ENCODE data around the gene ZIK1.

The ZIK1 gene

DNA sequence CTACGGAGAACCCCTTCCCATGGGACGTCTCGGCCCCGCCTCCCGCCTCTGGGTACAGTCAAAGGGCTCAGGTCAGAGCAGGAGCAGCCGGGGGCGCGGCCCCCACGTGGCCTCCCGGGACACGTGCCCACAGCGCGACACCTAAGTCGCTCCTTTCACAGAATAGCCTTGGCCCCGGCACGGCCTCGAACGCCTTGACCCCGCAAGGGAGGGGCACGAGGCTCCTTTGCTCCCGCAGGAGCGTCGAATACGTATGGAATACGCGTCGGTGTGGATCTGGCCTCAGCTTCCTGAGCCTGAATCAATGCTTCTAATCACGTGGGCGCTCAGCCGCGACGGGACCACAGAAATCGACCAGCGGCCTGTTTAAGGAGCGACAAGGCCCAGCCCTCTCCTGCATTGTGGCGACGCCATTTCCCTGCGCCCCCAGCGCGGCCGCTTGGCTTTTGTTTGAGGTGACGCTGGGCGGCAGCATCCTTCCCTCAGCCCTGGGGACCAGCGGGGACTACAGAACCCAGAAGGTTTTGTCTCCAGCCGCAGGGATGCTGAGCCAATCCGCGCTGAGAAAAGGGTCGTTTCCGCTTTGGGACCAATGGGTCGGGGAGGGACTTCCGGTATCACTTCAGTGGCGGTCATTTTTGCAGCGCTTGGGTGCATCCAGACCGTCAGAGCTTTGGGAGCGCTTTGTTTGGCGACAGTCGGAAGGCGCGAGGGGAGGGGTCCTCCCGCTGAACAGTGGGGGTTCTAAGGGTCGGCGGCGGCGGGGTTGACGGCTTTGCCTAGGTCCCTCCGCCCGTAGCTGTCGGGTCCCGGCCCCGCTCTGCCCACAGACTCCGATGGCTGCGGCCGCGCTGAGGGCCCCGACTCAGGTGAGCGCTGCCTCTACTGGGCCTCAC, at the start of gene ZIK1:
Gene ZIK1 (plus strand): TSS at position 625 of the 896 bp plus-strand sequence. CDS start 212 bp downstream, at position 837.
- TF ChIP-seq, protein P1, sequence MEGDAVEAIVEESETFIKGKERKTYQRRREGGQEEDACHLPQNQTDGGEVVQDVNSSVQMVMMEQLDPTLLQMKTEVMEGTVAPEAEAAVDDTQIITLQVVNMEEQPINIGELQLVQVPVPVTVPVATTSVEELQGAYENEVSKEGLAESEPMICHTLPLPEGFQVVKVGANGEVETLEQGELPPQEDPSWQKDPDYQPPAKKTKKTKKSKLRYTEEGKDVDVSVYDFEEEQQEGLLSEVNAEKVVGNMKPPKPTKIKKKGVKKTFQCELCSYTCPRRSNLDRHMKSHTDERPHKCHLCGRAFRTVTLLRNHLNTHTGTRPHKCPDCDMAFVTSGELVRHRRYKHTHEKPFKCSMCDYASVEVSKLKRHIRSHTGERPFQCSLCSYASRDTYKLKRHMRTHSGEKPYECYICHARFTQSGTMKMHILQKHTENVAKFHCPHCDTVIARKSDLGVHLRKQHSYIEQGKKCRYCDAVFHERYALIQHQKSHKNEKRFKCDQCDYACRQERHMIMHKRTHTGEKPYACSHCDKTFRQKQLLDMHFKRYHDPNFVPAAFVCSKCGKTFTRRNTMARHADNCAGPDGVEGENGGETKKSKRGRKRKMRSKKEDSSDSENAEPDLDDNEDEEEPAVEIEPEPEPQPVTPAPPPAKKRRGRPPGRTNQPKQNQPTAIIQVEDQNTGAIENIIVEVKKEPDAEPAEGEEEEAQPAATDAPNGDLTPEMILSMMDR (IDR thresholded peaks at IDR 0.05) = no peak; the same call in 1 of the 2 replicates

DNA sequence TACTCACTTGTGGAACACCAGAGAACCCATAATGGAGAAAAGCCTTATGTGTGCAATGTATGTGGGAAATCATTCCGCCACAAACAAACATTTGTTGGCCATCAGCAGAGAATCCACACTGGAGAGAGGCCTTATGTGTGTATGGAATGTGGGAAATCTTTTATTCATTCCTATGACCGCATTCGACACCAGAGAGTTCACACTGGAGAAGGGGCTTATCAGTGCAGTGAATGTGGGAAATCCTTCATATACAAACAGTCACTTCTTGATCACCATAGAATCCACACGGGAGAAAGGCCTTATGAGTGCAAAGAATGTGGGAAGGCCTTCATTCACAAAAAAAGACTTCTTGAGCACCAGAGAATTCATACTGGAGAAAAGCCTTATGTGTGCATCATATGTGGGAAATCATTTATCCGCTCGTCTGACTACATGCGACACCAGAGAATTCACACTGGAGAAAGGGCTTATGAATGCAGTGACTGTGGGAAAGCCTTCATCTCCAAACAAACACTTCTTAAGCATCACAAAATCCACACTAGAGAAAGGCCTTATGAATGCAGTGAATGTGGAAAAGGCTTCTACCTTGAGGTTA, 45.9 kb upstream of the ZIK1 start:
- TF ChIP-seq, protein P1 (IDR thresholded peaks at IDR 0.05) = no peak

GRCh38 chr19:57546513-57546912, 37.4 kb upstream of the ZIK1 start:
- TF ChIP-seq, protein P1 (IDR thresholded peaks at IDR 0.05) = no peak

- TF ChIP-seq, protein P1 (IDR thresholded peaks at IDR 0.05) = no peak
These were observed 31.5 kb upstream of the ZIK1 start for GRCh38 chr19:57552432-57552831.

DNA sequence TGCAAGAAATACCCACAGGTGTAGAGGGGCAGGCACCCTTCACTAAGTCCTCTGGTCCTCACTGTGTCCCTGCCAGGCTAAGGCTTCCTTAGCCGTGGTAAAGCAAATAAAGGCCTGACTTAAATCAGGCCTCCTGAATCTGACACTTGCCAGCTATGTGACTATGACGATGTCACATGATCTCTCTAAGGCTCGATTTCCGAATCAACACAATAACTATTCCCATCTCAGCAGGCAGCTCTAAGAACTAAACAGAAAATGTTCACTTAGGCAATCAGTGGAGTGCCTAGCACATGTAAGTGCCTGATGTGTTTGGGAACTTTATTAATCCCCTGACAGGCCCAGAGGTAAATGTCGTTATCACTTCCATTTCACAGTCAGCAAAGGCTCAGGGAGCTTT, 26.3 kb upstream of the ZIK1 start:
- TF ChIP-seq, protein P1 (IDR thresholded peaks at IDR 0.05) = no peak

DNA sequence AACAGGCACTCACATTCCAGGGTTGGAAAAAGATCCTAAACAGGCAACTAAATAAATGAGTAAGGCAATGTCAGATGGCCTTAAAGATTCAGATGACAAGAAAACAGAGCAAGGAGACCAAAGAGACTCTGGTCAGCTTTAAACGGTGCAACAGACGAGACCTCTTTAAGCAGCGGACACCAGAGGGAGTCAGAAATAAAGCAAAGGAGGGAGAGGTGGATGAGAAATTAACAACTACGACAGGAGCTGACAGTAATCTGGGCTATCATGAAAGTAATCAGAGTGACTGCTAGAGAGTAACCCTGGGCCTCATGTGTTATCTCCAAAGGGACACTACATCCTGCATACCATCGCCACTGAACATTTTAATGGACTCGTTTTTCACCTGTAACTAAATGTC, 25.4 kb upstream of the ZIK1 start:
- TF ChIP-seq, protein P1 (IDR thresholded peaks at IDR 0.05) = no peak

DNA sequence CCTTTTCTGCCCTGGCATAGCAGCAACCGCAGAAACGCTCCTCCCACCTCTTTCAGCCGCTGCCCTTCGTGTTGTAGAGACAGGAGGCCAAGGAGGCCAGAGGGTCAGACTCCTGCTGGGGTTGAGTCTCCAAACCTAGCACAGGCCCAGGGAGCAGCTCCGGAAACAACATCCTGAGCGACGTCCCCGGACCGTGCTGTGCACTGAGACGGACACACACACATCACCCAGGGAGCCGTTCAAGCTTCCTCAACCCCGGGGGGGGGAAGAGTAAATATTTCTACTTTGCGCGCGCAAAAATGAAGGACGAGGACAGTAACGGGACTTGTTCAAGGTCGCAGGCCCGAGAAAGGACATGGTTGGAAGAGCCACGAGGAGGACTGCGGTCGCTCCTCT, 24.9 kb upstream of the ZIK1 start:
- TF ChIP-seq, protein P1 (IDR thresholded peaks at IDR 0.05) = no peak
